Midbrain (tissue), 1 donor: ENCODE results near the gene DCAF11.
A peak's percentile ranks its signal among the peaks of the same experiment; 100 is the strongest.

Experiments used
- DNase-seq: peaks from one replicate; lab custom pipeline; 2025; lab: John Stamatoyannopoulos, UW

The DCAF11 gene

GRCh38 chr14:24139272-24139934, 24.8 kb downstream of the DCAF11 start:
- no peak for DNase-seq

DNA sequence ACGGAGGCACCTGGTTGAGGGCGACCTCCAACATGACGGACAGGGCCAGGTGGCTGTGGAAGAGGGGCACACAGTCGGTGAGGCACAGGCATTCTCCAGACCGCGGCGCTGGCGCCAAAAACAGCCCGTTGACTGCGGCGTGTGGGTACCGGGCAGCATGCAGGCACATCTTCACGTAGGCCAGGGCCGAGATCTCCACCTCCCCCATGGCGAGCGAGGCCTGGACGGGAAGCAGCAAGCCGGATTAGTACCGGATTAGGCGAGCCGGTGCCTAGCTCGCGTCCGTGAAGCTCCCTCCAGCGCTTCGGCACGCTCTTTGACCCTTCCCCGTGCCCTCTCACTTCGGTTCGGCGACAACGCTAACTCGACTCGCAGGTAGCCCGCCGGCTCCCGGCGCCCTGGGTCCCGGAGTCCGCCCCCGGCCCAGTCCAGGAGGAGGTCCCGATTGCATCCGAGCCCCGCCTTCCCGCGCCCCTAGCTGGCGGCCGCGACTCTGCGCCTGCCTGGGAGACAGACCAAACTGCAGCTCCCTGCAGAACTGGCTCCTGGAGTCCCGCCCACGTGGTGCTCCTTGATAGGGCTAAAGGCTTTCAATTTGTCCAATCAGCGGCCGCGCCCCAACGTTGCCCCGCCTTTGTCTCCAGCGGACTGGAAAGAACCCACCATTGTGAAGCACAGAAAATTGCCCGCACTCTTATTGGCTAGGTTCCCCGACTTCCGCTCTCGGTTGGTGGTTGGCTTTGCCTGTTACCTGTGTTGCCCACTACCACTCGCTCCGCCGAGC, 26.7 kb downstream of the DCAF11 start, which contains the start of gene EMC9:
EMC9 (minus strand) TSS at position 495 of the 784 bp plus-strand sequence; CDS start at position 208, 287 bp downstream.
- DNase-seq, result peak; percentile 99

DNA sequence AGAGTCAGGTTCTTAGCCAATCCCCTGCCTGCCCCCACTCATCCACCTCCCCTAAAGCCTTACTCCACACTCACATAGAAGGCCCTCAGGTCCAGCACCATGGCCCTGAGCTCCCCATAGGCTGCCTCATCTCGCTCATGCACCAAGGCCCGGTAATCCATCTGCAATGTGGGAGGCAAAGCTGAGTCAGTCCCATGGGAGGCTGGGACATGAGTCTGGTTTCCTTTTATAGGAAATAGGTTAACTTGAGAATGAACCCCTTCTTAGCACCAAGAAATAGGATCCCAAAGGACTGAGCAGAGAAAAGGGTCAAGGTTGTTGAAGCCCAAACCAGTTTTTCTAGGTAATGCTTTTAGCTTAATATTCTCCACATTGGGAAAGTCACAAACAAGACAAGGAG, 28.9 kb downstream of the DCAF11 start:
- DNase-seq, result no peak

GRCh38 chr14:24144451-24144850, 29.9 kb downstream of the DCAF11 start:
- no peak for DNase-seq

DNA sequence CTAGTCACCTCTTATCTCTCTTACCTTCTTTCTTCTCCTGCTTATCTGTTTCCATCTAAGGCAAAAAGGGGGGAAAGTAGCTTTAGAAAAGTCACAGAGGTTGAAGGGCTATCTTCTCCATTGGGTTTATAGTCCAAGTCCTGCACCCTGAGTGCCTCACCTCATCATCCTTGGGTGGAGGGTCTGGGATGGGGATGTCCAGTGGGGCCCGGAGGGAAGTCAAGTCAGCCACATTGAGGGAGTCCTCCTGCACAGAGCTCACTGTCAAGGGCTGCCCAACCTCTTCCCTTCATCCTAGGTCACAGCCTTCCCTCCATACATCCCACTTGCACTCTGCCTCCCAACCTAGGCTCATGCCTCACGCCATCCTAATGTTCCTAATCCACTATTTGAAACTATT, 30.6 kb downstream of the DCAF11 start:
- DNase-seq, result no peak

DNA sequence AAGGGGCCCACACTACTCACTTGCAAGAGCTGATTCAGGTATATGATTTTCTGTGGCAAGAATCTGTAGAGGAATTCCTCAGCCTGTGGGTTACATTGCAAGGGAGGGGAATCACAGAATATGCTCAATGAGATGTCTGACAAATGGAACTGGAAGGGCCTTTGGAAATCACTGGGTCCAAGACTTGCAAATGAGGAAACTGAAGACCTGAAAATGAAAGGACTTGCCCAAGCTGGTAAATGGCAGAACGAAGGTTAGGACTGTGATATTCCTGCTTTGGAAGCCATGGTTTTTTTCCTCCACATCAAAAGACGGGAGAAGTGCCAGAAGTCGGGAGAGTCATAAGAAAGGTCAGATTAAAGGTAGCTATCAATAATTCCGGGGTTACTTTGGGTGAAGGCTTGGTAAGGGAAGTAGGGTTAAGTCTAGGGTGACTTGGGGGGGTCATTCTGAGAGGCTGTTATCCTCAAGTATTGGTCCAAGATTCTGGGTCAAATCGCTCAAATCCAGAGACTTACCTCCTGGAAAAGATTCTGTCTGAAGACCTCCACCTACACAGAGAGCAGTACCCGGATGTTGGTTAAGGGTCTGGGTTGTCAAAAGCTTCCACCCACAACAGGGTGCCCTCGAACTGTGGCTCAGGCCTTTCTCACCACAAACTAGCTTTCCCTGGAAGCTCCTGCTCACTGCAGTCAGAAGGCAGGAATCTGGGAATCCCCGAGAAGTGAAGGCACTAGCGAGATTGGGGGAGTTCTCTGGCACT, 31.3 kb downstream of the DCAF11 start:
- DNase-seq, result no peak

GRCh38 chr14:24146453-24146977, 31.9 kb downstream of the DCAF11 start, which contains the start of gene PSME2:
TSS of gene PSME2 (minus strand) at chr14:24146610. CDS start at chr14:24146581, 29 bp downstream.
- DNase-seq, result peak; percentile 77

DNA sequence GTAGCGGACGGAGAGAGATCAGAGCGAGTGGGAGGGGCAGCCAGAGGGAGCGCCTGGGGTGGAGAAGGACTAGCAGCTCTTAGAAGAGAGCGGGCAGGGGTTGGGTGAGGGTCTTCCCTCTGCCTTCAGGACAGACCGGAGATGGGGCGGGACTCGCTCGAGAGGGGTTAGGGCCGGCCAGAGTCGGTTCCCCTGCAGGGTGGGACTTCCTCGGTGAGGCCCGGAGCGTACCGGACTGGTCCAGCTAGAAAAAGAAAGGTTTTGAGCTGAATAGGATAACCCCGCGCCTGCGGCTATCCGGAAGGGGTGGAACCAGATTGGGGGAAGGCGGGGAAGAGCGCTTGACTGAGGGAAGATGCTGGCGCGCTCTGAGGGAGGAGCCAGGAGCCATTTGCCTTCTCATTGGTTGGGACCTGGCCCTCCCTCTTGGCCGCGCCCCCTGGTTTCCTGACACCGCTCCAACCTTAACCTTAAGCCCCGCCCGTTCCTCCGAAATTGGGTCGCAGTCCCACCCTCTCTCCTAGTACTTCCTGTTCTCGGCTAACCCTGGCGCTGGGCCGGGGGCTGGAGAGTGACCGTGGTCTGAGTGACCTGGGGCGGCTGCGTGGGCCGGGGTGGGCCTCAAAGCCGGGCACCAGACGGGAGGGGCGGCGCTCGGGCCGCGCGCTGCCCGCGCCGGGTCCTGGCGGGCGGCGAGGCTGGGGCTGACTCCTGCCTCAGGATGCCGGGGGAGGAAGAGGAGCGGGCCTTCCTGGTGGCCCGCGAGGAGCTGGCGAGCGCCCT, 32.6 kb downstream of the DCAF11 start, which contains the start of gene RNF31:
RNF31 (plus strand) TSS at position 521 of the 783 bp plus-strand sequence; CDS start at position 722, 201 bp downstream.
- peak; percentile 99 for DNase-seq

GRCh38 chr14:24147761-24148428, 33.3 kb downstream of the DCAF11 start:
- no peak for DNase-seq

DNA sequence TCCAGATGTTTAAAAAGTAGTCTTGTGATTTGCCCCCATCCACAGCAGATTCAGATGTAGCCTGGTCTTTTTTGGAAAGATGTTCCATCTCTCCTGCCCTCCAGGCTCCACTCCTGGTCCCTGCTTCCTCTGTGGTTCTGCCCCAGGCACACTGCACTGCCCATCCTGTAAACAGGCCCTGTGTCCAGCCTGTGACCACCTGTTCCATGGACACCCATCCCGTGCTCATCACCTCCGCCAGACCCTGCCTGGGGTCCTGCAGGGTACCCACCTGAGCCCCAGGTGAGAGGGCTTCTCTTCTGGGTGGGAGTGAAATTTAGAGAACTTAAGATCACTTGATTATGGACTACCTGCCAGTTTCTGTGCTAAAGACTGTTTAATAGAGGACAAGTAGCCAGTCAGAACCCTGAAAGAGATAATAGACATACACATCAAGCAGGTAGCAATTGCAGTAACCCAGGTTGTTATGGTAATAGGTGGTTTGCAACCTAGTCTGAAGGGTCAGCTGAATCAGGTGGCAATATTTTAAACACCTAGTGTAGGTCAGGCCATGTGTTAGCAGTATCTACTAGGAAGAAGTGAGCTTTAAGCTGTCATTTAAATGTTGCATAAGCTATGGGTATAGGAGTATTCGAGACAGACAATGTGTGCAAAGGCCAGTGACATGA, 34.9 kb downstream of the DCAF11 start:
- DNase-seq, result no peak

- no peak for DNase-seq
Observed at GRCh38 chr14:24150061-24150460, 35.5 kb downstream of the DCAF11 start.

DNA sequence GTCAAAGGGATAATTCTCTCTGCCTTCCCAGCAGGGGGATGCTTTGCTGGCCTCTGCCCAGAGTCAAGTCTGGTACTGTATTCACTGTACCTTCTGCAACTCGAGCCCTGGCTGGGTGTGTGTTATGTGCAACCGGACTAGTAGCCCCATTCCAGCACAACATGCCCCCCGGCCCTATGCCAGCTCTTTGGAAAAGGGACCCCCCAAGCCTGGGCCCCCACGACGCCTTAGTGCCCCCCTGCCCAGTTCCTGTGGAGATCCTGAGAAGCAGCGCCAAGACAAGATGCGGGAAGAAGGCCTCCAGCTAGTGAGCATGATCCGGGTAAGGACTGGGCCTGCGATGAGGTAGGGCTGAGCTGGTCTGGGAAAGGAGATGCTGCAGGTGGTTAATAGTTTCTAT, 36.0 kb downstream of the DCAF11 start:
- DNase-seq, result no peak

GRCh38 chr14:24150993-24151392, 36.4 kb downstream of the DCAF11 start:
- DNase-seq, result no peak

DNA sequence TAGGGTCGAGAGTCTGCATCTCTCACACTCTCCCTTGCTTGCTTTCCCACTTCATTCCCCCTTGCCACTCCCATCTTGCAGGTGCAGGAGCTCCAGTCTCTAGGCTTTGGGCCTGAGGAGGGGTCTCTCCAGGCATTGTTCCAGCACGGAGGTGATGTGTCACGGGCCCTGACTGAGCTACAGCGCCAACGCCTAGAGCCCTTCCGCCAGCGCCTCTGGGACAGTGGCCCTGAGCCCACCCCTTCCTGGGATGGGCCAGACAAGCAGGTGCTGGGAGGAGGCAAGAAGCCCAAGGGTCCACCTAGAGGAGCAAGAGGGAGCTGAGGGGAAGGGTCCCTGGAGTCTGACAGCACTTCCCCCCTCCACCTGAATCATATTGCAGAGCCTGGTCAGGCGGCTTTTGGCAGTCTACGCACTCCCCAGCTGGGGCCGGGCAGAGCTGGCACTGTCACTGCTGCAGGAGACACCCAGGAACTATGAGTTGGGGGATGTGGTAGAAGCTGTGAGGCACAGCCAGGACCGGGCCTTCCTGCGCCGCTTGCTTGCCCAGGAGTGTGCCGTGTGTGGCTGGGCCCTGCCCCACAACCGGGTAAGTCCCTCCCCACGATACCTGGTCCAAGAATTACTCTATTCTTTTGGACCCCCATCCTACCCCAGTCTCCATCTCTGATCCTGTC, 37.0 kb downstream of the DCAF11 start:
- DNase-seq, result no peak

- DNase-seq, result no peak
Observed at GRCh38 chr14:24155100-24155499, 40.5 kb downstream of the DCAF11 start.

- DNase-seq, result no peak
Observed at GRCh38 chr14:24156840-24157239, 42.3 kb downstream of the DCAF11 start.

DNA sequence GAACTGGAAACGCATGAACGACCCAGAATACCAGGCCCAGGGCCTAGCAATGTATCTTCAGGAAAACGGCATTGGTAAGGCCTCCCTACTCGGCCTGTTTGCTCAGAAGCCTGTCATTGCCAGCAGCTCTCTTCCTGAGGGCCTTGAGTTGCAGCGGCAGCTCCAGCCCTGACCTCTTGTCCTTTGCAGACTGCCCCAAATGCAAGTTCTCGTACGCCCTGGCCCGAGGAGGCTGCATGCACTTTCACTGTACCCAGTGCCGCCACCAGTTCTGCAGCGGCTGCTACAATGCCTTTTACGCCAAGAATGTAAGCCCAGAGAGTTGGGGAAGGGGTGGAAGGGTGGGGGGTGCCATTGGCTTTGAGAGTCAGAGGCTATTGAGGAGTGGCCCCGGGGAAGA, 42.8 kb downstream of the DCAF11 start:
- no peak for DNase-seq

DNA sequence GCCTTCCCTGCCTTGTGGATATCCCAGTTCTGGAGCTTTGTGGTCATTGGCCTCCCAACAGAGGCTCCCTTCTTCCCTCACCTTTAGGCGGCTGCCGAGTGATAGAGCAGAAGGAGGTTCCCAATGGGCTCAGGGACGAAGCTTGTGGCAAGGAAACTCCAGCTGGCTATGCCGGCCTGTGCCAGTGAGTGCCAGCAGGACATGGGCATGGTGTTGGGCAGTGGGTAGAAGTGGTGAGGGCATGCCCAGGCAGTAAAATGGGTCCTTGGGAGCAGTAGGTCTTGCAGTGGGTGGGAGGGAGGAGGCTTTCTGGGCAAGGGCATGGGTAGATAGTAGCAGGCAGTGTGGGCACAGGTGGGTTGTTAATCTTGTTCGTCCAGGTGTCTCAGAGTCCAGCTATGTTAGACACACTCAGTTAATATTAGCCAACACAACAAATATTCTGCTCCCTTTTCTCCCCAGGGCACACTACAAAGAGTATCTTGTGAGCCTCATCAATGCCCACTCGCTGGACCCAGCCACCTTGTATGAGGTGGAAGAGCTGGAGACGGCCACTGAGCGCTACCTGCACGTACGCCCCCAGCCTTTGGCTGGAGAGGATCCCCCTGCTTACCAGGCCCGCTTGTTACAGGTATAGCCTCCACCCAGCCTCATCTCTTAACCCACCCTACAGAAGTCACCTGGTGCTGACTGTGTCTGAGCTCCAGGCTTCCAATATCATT, 45.4 kb downstream of the DCAF11 start:
- DNase-seq, result no peak

DNA sequence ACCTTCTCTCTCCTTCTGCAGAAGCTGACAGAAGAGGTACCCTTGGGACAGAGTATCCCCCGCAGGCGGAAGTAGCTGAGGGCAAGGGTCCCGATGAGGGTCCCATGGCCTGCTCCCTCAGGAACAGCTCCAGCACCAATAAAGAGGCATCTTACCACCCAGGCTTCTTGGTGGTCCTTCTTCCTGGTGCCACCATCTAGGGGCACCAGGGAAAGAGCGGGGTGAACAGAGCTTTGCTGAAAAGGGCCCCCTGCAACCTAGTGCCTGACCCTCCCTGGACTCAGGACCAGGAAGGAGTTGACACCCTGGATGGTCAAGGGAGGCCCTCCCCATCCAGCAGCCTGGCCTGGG, 45.9 kb downstream of the DCAF11 start:
- no peak for DNase-seq
